H9 (cell line): Measurements from ENCODE around the gene TCN2. TPM values are rescaled to one million over a fixed set of nuclear protein-coding genes. Genes with fewer than 3 reads are reported as not detected.

ENCODE experiments used
- DNase-seq: peaks from one replicate; pipeline ENCODE4 v3.0.0-alpha.2; 2017
- H2AFZ ChIP-seq: one replicate; pipeline ENCODE4 v1.6.1; 2013; ENCODE audit warnings: mild to moderate bottlenecking, low read length, control low read depth, moderate library complexity
- H2AK5ac ChIP-seq: 2 replicates; pipeline ENCODE4 v1.6.1; 2013; ENCODE audit warnings: low read length, control low read depth, mixed read lengths; ENCODE audit not compliant: insufficient read length
- H2BK120ac ChIP-seq: one replicate; pipeline ENCODE4 v1.6.1; 2013; ENCODE audit warnings: low read depth, mild to moderate bottlenecking, low read length, control low read depth, inconsistent platforms; ENCODE audit not compliant: poor library complexity, severe bottlenecking
- H2BK12ac ChIP-seq: 2 replicates; pipeline ENCODE4 v1.6.1; 2013; ENCODE audit warnings: low read length, control low read depth, mixed read lengths, low read depth; ENCODE audit not compliant: insufficient read length
- H2BK15ac ChIP-seq: 2 replicates; pipeline ENCODE4 v1.6.1; 2013; ENCODE audit warnings: low read depth, low read length, control low read depth
- H2BK20ac ChIP-seq: one replicate; pipeline ENCODE4 v1.6.1; 2013; ENCODE audit warnings: low read depth, mild to moderate bottlenecking, low read length, control low read depth, inconsistent platforms; ENCODE audit not compliant: poor library complexity, severe bottlenecking
- H2BK5ac ChIP-seq: 2 replicates; pipeline ENCODE4 v1.6.1; 2013; ENCODE audit warnings: low read length, control low read depth, mixed read lengths; ENCODE audit not compliant: insufficient read length
- H3K14ac ChIP-seq: 2 replicates; pipeline ENCODE4 v1.6.1; 2013; ENCODE audit warnings: low read length, control low read depth; ENCODE audit not compliant: insufficient read depth
- H3K18ac ChIP-seq: 2 replicates; pipeline ENCODE4 v1.6.1; 2013; ENCODE audit warnings: low read depth, mild to moderate bottlenecking, mixed read lengths, low read length, control low read depth; ENCODE audit not compliant: insufficient read length
- H3K23ac ChIP-seq: 2 replicates; pipeline ENCODE4 v1.6.1; 2013; ENCODE audit warnings: low read length, control low read depth, mixed read lengths, low read depth; ENCODE audit not compliant: insufficient read length
- H3K23me2 ChIP-seq: 2 replicates; pipeline ENCODE4 v1.6.1; 2013; ENCODE audit warnings: low read depth, mild to moderate bottlenecking, mixed read lengths, low read length, control low read depth; ENCODE audit not compliant: insufficient read length, poor library complexity, severe bottlenecking
- H3K27ac ChIP-seq: 2 replicates; pipeline ENCODE4 v1.5.1; 2013; ENCODE audit warnings: low read length, control low read depth, mixed read lengths, low read depth; ENCODE audit not compliant: insufficient read length
- H3K27me3 ChIP-seq: 2 replicates; pipeline ENCODE4 v1.6.1; 2013; ENCODE audit warnings: low read length, control low read depth, inconsistent platforms; ENCODE audit not compliant: insufficient read depth
- H3K4ac ChIP-seq: 2 replicates; pipeline ENCODE4 v1.6.1; 2013; ENCODE audit warnings: low read depth, mild to moderate bottlenecking, control low read depth, inconsistent platforms, low read length, moderate library complexity
- H3K4me1 ChIP-seq: 2 replicates; pipeline ENCODE4 v1.6.1; 2013; ENCODE audit warnings: low read length, control low read depth, inconsistent platforms; ENCODE audit not compliant: insufficient read depth
- H3K4me2 ChIP-seq: 2 replicates; pipeline ENCODE4 v1.6.1; 2013; ENCODE audit warnings: low read length, control low read depth, mixed read lengths; ENCODE audit not compliant: insufficient read length, insufficient read depth
- H3K56ac ChIP-seq: 2 replicates; pipeline ENCODE4 v1.6.1; 2013; ENCODE audit warnings: low read depth, mild to moderate bottlenecking, mixed read lengths, low read length, control low read depth; ENCODE audit not compliant: insufficient read length
- H3K79me1 ChIP-seq: 2 replicates; pipeline ENCODE4 v1.6.1; 2013; ENCODE audit warnings: low read depth, mild to moderate bottlenecking, moderate library complexity, low read length, control low read depth, inconsistent platforms; ENCODE audit not compliant: insufficient read depth, poor library complexity, severe bottlenecking
- H3K79me2 ChIP-seq: 2 replicates; pipeline ENCODE4 v1.6.1; 2013; ENCODE audit warnings: low read length, control low read depth, inconsistent platforms; ENCODE audit not compliant: insufficient read depth
- H3K9ac ChIP-seq: 2 replicates; pipeline ENCODE4 v1.6.1; 2013; ENCODE audit warnings: low read length, control low read depth, mixed read lengths; ENCODE audit not compliant: insufficient read length; ENCODE audit errors: extremely low read depth
- H3K9me3 ChIP-seq: one replicate; pipeline ENCODE4 v1.6.1; 2013; ENCODE audit warnings: low read depth, low read length, inconsistent platforms; ENCODE audit not compliant: control insufficient read depth
- H3T11ph ChIP-seq: one replicate; pipeline ENCODE4 v1.6.1; 2013; ENCODE audit warnings: mild to moderate bottlenecking, low read length, control low read depth, inconsistent platforms
- H4K20me1 ChIP-seq: one replicate; pipeline ENCODE4 v1.6.1; 2013; ENCODE audit not compliant: control insufficient read depth, insufficient read length, insufficient read depth
- H4K5ac ChIP-seq: 2 replicates; pipeline ENCODE4 v1.6.1; 2013; ENCODE audit warnings: low read depth, mild to moderate bottlenecking, mixed read lengths, low read length, control low read depth; ENCODE audit not compliant: insufficient read length
- H4K8ac ChIP-seq: replicated peaks from 2 replicates; pipeline ENCODE4 v1.6.1; 2013; ENCODE audit warnings: low read length, control low read depth, mixed read lengths, low read depth; ENCODE audit not compliant: insufficient read length
- H4K91ac ChIP-seq: 2 replicates; pipeline ENCODE4 v1.6.1; 2013; ENCODE audit warnings: low read depth, mild to moderate bottlenecking, moderate library complexity, mixed read lengths, low read length, control low read depth; ENCODE audit not compliant: insufficient read length
- H3K27ac Mint-ChIP-seq, 3 experiments: 2 replicates in 2 of 3; 3 replicates in 1 of 3; pipeline ENCODE4 v1.8.0; 2020 to 2021; ENCODE audit warnings: mixed read lengths in 3 of 3, mild to moderate bottlenecking in 1 of 3, moderate library complexity in 1 of 3
- H3K27me3 Mint-ChIP-seq: 2 replicates; pipeline ENCODE4 v1.8.0; 2021; ENCODE audit warnings: low read depth, mild to moderate bottlenecking, moderate library complexity, mixed read lengths
- H3K36me3 Mint-ChIP-seq, 3 experiments: 2 replicates in 2 of 3; 3 replicates in 1 of 3; pipeline ENCODE4 v1.8.0; 2020 to 2021; ENCODE audit warnings: low read depth in 3 of 3, mixed read lengths in 3 of 3; ENCODE audit not compliant: insufficient read depth in 1 of 3
- H3K4me1 Mint-ChIP-seq, 2 experiments: 2 replicates each; pipeline ENCODE4 v1.8.0; 2020; ENCODE audit warnings: mixed read lengths in 2 of 2
- H3K4me3 Mint-ChIP-seq, 2 experiments: 2 replicates in 1 of 2; 3 replicates in 1 of 2; pipeline ENCODE4 v1.8.0; 2020 to 2021; ENCODE audit warnings: mild to moderate bottlenecking in 2 of 2, mixed read lengths in 2 of 2, moderate library complexity in 1 of 2
- H3K9me3 Mint-ChIP-seq, 2 experiments: 2 replicates in 1 of 2; 3 replicates in 1 of 2; pipeline ENCODE4 v1.8.0; 2020; ENCODE audit warnings: mild to moderate bottlenecking in 2 of 2, mixed read lengths in 2 of 2, moderate library complexity in 1 of 2
- WGBS: extraction: QIAGEN DNeasy Blood & Tissue Kit; methylation state at CpG from one replicate; pipeline ENCODE4 v1.1.7; 2013; ENCODE audit warnings: missing lambda C conversion rate, low lambda C conversion rate, mixed read lengths; ENCODE audit not compliant: insufficient read length; ENCODE audit errors: extremely low coverage; 5-methylcytosine and 5-hydroxymethylcytosine counted together
- total RNA-seq: library from RNA; stranded (reverse); gene quantifications from 2 replicates; pipeline ENCODE4 v1.2.1, GENCODE V29; 2021
- TF ChIP-seq, protein P1 (sequence below): fragments of 200-600 bp; sonication (generic); conservative IDR thresholded peaks from 3 replicates; pipeline ENCODE4 v1.8.0; 2021; ENCODE audit warnings: antibody characterized with exemption, mild to moderate bottlenecking

The TCN2 gene
- total RNA-seq, 1 experiment from 2014 or later, result 42.2 TPM

- Histone ChIP-seq H3K79me1 (no peaks in the 10 kb centered on the region), H3K9me3 (no peaks in the 10 kb centered on the region), H3K23ac (no peak overlapping the region), H4K5ac (no peak overlapping the region), H2AK5ac (no peak overlapping the region), H3K27ac (no peak overlapping the region), H3T11ph (no peak overlapping the region), H2BK12ac (no peak overlapping the region), H3K14ac (no peak overlapping the region), H2BK120ac (no peak overlapping the region), H2AFZ (no peak overlapping the region), H2BK20ac (no peak overlapping the region), H4K20me1 (no peaks in the 10 kb centered on the region), H2BK5ac (no peak overlapping the region), H3K23me2 (no peaks in the 10 kb centered on the region), H3K18ac (no peak overlapping the region), H3K4ac (no peak overlapping the region), H4K91ac (no peak overlapping the region), H4K8ac (no peak overlapping the region), H3K79me2 (no peaks in the 10 kb centered on the region), H3K56ac (no peak overlapping the region), H3K27me3 (no peaks in the 10 kb centered on the region), H2BK15ac (no peak overlapping the region), H3K4me2 (no peak overlapping the region), H3K4me1 (no peaks in the 10 kb centered on the region; the same call in 1 of the 2 replicates), H3K9ac (no peak overlapping the region)
- Mint-ChIP-seq H3K27ac (no peak overlapping the region), H3K4me3 (no peak overlapping the region), H3K4me1 (peaks cover 4 to 5% of the 10 kb centered on the region in 2 experiments; a peak in 3 of 4 replicates), H3K36me3 (peaks cover 11 to 29% (median 27%) of the 10 kb centered on the region in 3 experiments), H3K9me3 (peaks cover 6 to 9% of the 10 kb centered on the region in 2 experiments), H3K27me3 (no peaks in the 10 kb centered on the region)
- DNase-seq, result no peak
- TF ChIP-seq, protein P1, sequence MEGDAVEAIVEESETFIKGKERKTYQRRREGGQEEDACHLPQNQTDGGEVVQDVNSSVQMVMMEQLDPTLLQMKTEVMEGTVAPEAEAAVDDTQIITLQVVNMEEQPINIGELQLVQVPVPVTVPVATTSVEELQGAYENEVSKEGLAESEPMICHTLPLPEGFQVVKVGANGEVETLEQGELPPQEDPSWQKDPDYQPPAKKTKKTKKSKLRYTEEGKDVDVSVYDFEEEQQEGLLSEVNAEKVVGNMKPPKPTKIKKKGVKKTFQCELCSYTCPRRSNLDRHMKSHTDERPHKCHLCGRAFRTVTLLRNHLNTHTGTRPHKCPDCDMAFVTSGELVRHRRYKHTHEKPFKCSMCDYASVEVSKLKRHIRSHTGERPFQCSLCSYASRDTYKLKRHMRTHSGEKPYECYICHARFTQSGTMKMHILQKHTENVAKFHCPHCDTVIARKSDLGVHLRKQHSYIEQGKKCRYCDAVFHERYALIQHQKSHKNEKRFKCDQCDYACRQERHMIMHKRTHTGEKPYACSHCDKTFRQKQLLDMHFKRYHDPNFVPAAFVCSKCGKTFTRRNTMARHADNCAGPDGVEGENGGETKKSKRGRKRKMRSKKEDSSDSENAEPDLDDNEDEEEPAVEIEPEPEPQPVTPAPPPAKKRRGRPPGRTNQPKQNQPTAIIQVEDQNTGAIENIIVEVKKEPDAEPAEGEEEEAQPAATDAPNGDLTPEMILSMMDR, result no peak
- no CpG with 5 or more reads among the region's 5 CpGs for WGBS
These were observed 20.5 kb downstream of the TCN2 start for GRCh38 chr22:30627471-30627870.
